Activated CD8-positive, alpha-beta memory T cell treated with anti-CD3 and anti-CD28 coated beads, Interleukin-2, amount 50 U/mL, for 1 hour (primary cell): Measurements from ENCODE around the gene GNB3.

ENCODE experiments used
- DNase-seq: peaks from one replicate; pipeline ENCODE4 v3.0.0-alpha.2; 2020; ENCODE audit errors: extremely low read depth

GNB3 gene

GRCh38 chr12:6837370-6838060 is 3.2 kb upstream of the GNB3 start:
- DNase-seq: no peak

GRCh38 chr12:6838854-6839253 is 1.9 kb upstream of the GNB3 start:
- DNase-seq: no peak

GRCh38 chr12:6839482-6840201 is 1.1 kb upstream of the GNB3 start:
- DNase-seq: no peak

- DNase-seq: no peak
Observed at GRCh38 chr12:6840330-6840729, 395 bp upstream of the GNB3 start.

GRCh38 chr12:6842075-6842474 is 1.4 kb downstream of the GNB3 start:
- no peak for DNase-seq

GRCh38 chr12:6843118-6843902 is 2.6 kb downstream of the GNB3 start:
- no peak for DNase-seq

GRCh38 chr12:6845395-6845794 is 4.7 kb downstream of the GNB3 start:
- no peak for DNase-seq

GRCh38 chr12:6846316-6846869 is 5.7 kb downstream of the GNB3 start:
- DNase-seq: no peak

GRCh38 chr12:6847676-6848075 is 7.0 kb downstream of the GNB3 start:
- no peak for DNase-seq

- no peak for DNase-seq
Observed at GRCh38 chr12:6849427-6849826, 8.7 kb downstream of the GNB3 start.

- no peak for DNase-seq
Observed at GRCh38 chr12:6849976-6850560, 9.3 kb downstream of the GNB3 start.

GRCh38 chr12:6850796-6851152 is 10.0 kb downstream of the GNB3 start:
- no peak for DNase-seq

- DNase-seq: peak; percentile 86
Observed at GRCh38 chr12:6851153-6851920, 10.6 kb downstream of the GNB3 start, which contains the start of gene CDCA3. Gene CDCA3 (minus strand): TSS chr12:6851286. CDS start chr12:6850952, 334 bp downstream.

GRCh38 chr12:6851921-6852650 is 11.4 kb downstream of the GNB3 start, which contains the start of gene USP5:
Gene USP5 (plus strand): TSS chr12:6852150. CDS start chr12:6852180, 30 bp downstream.
- DNase-seq: peak; percentile 94

GRCh38 chr12:6852651-6853354 is 12.1 kb downstream of the GNB3 start:
- DNase-seq: no peak

GRCh38 chr12:6853626-6854025 is 12.9 kb downstream of the GNB3 start:
- no peak for DNase-seq

GRCh38 chr12:6854036-6854435 is 13.3 kb downstream of the GNB3 start:
- DNase-seq: no peak

- DNase-seq: no peak
Observed at GRCh38 chr12:6855322-6855721, 14.6 kb downstream of the GNB3 start.

- DNase-seq: no peak
Observed at GRCh38 chr12:6858799-6859198, 18.1 kb downstream of the GNB3 start.

GRCh38 chr12:6860116-6860515 is 19.4 kb downstream of the GNB3 start:
- no peak for DNase-seq
